Measurements from ENCODE around the gene ARHGAP29.

The ARHGAP29 gene

GRCh38 chr1:94246692-94247137 is 9.3 kb upstream of the ARHGAP29 start:
- peaks cover 12% of the 10 kb centered on the region for H3K9me3 ChIP-seq (ENCODE audit: insufficient read depth, low read length, severe bottlenecking)
- no peaks in the 10 kb centered on the region for H3K36me3 ChIP-seq (ENCODE audit: insufficient read depth, low read length)
- H3K27me3 ChIP-seq (ENCODE audit: insufficient read depth, low read length, poor library complexity) = no peaks in the 10 kb centered on the region
- DNase-seq (no peak), ATAC-seq (ENCODE audit: insufficient read depth, low read depth) (no peak)
- no peaks in the 10 kb centered on the region for H4K20me1 ChIP-seq (ENCODE audit: insufficient read depth, low read length)
- TF ChIP-seq EZH2 (IDR thresholded peaks at IDR 0.05; ENCODE audit: borderline replicate concordance, low read depth, low read length, severe bottlenecking) = no peak
- TF ChIP-seq CTCF (IDR thresholded peaks at IDR 0.05; ENCODE audit: borderline replicate concordance, extremely low read depth, low read length, poor library complexity, severe bottlenecking) = no peak
- H2AFZ ChIP-seq (ENCODE audit: low read depth, low read length) = no peak overlapping the region
- H3K9ac ChIP-seq (ENCODE audit: low read depth, low read length) = no peak overlapping the region
- no peaks in the 10 kb centered on the region for H3K4me1 ChIP-seq (ENCODE audit: insufficient read depth, low read length)
- H3K79me2 ChIP-seq (ENCODE audit: insufficient read depth, low read length) = no peaks in the 10 kb centered on the region
- H3K4me3 ChIP-seq (ENCODE audit: low read depth in 1 of 2, low read length in 2 of 2) = no peak overlapping the region
- no peak overlapping the region for H3K4me2 ChIP-seq (ENCODE audit: insufficient read depth, low read length)
- H3K27ac ChIP-seq (ENCODE audit: low read length) = no peak overlapping the region

- H4K20me1 ChIP-seq (ENCODE audit: insufficient read depth, low read length) = no peaks in the 10 kb centered on the region
- no peak overlapping the region for H3K4me2 ChIP-seq (ENCODE audit: insufficient read depth, low read length)
- H3K9ac ChIP-seq (ENCODE audit: low read depth, low read length) = no peak overlapping the region
- H3K4me3 ChIP-seq (ENCODE audit: low read depth in 1 of 2, low read length in 2 of 2) = no peak overlapping the region
- no peak for ATAC-seq (ENCODE audit: insufficient read depth, low read depth)
- H2AFZ ChIP-seq (ENCODE audit: low read depth, low read length) = no peak overlapping the region
- H3K27me3 ChIP-seq (ENCODE audit: insufficient read depth, low read length, poor library complexity) = no peaks in the 10 kb centered on the region
- TF ChIP-seq CTCF (IDR thresholded peaks at IDR 0.05; ENCODE audit: borderline replicate concordance, extremely low read depth, low read length, poor library complexity, severe bottlenecking) (no peak), EZH2 (IDR thresholded peaks at IDR 0.05; ENCODE audit: borderline replicate concordance, low read depth, low read length, severe bottlenecking) (no peak)
- H3K9me3 ChIP-seq (ENCODE audit: insufficient read depth, low read length, severe bottlenecking) = peaks cover 12% of the 10 kb centered on the region
- H3K4me1 ChIP-seq (ENCODE audit: insufficient read depth, low read length) = no peaks in the 10 kb centered on the region
- no peaks in the 10 kb centered on the region for H3K79me2 ChIP-seq (ENCODE audit: insufficient read depth, low read length)
- DNase-seq = no peak
- H3K27ac ChIP-seq (ENCODE audit: low read length) = no peak overlapping the region
- H3K36me3 ChIP-seq (ENCODE audit: insufficient read depth, low read length) = no peaks in the 10 kb centered on the region
Observed at GRCh38 chr1:94245747-94246438, 8.5 kb upstream of the ARHGAP29 start.

- peaks cover 12% of the 10 kb centered on the region for H3K9me3 ChIP-seq (ENCODE audit: insufficient read depth, low read length, severe bottlenecking)
Observed at GRCh38 chr1:94244816-94245215, 7.4 kb upstream of the ARHGAP29 start.

More at GRCh38 chr1:94244816-94245215, 7.4 kb upstream of the ARHGAP29 start:
- ATAC-seq (ENCODE audit: insufficient read depth, low read depth) (no peak), DNase-seq (no peak)
- Histone ChIP-seq H3K4me3 (ENCODE audit: low read depth in 1 of 2, low read length in 2 of 2) (no peak overlapping the region), H3K4me2 (ENCODE audit: insufficient read depth, low read length) (no peak overlapping the region), H4K20me1 (ENCODE audit: insufficient read depth, low read length) (no peaks in the 10 kb centered on the region), H3K4me1 (ENCODE audit: insufficient read depth, low read length) (no peaks in the 10 kb centered on the region), H3K27ac (ENCODE audit: low read length) (no peak overlapping the region), H3K27me3 (ENCODE audit: insufficient read depth, low read length, poor library complexity) (peaks cover 2% of the 10 kb centered on the region), H3K79me2 (ENCODE audit: insufficient read depth, low read length) (no peaks in the 10 kb centered on the region), H3K9ac (ENCODE audit: low read depth, low read length) (no peak overlapping the region), H2AFZ (ENCODE audit: low read depth, low read length) (no peak overlapping the region), H3K36me3 (ENCODE audit: insufficient read depth, low read length) (no peaks in the 10 kb centered on the region)
- TF ChIP-seq CTCF (IDR thresholded peaks at IDR 0.05; ENCODE audit: borderline replicate concordance, extremely low read depth, low read length, poor library complexity, severe bottlenecking) (no peak), EZH2 (IDR thresholded peaks at IDR 0.05; ENCODE audit: borderline replicate concordance, low read depth, low read length, severe bottlenecking) (no peak)

Measured in DND-41 (cell line).